CD8-positive, alpha-beta memory T cell (primary cell): Measurements from ENCODE around the gene MGAT3. TPM values are rescaled to one million over a fixed set of nuclear protein-coding genes. Genes with fewer than 3 reads are reported as not detected.

Source experiments
- CTCF ChIA-PET: fragments of 350-600 bp; sonication (Branson Sonifier 250); formaldehyde crosslinking; loops from one replicate; lab custom pipeline; 2021; ENCODE audit warnings: antibody characterized with exemption; lab: Charles Lee
- POLR2A ChIA-PET: fragments of 350-600 bp; sonication (Branson Sonifier 250); formaldehyde crosslinking; loops from one replicate; lab custom pipeline; 2021; ENCODE audit warnings: antibody characterized with exemption; lab: Charles Lee
- DNase-seq, 5 donors: peaks; one replicate each; pipeline versions ENCODE4 v3.0.0 to v3.0.0-alpha.2; 2020 to 2022; ENCODE audit warnings: mixed read lengths in 1 of 5
- H3K27ac ChIP-seq: one replicate; pipeline ENCODE4 v1.7.0; 2013; ENCODE audit warnings: low read depth, mild to moderate bottlenecking, low read length, moderate library complexity
- H3K27me3 ChIP-seq: 2 replicates; pipeline ENCODE4 v1.7.0; 2013; ENCODE audit warnings: low read length, mild to moderate bottlenecking; ENCODE audit not compliant: insufficient read depth, poor library complexity, severe bottlenecking
- H3K36me3 ChIP-seq: 2 replicates; pipeline ENCODE4 v1.7.0; 2013; ENCODE audit warnings: mild to moderate bottlenecking, low read length, moderate library complexity; ENCODE audit not compliant: insufficient read depth
- H3K4me1 ChIP-seq: 2 replicates; pipeline ENCODE4 v1.7.0; 2013; ENCODE audit warnings: mild to moderate bottlenecking, low read length, moderate library complexity; ENCODE audit not compliant: insufficient read depth
- H3K4me3 ChIP-seq: 2 replicates; pipeline ENCODE4 v1.7.0; 2013; ENCODE audit warnings: mild to moderate bottlenecking, low read length
- H3K9me3 ChIP-seq: 2 replicates; pipeline ENCODE4 v1.7.0; 2013; ENCODE audit warnings: mild to moderate bottlenecking, low read length
- H3K27ac Mint-ChIP-seq, 8 donors: one replicate each; pipeline ENCODE4 v1.8.0; 2020 to 2021; ENCODE audit warnings: mixed read lengths in 8 of 8, mild to moderate bottlenecking in 6 of 8, inconsistent platforms in 3 of 8, moderate library complexity in 3 of 8
- H3K27me3 Mint-ChIP-seq, 2 donors: one replicate each; pipeline ENCODE4 v1.8.0; 2020 to 2021; ENCODE audit warnings: mixed read lengths in 2 of 2, mild to moderate bottlenecking in 1 of 2, moderate library complexity in 1 of 2
- H3K36me3 Mint-ChIP-seq, 3 donors: one replicate each; pipeline ENCODE4 v1.8.0; 2020 to 2021; ENCODE audit warnings: mixed read lengths in 3 of 3, inconsistent platforms in 1 of 3, mild to moderate bottlenecking in 1 of 3
- H3K4me1 Mint-ChIP-seq, 3 donors: one replicate each; pipeline ENCODE4 v1.8.0; 2020 to 2021; ENCODE audit warnings: mixed read lengths in 3 of 3, inconsistent platforms in 1 of 3, mild to moderate bottlenecking in 1 of 3
- H3K4me3 Mint-ChIP-seq, 7 donors: one replicate each; pipeline ENCODE4 v1.8.0; 2020 to 2021; ENCODE audit warnings: mixed read lengths in 7 of 7, mild to moderate bottlenecking in 6 of 7, moderate library complexity in 4 of 7, inconsistent platforms in 2 of 7
- H3K9me3 Mint-ChIP-seq, 5 donors: one replicate each; pipeline ENCODE4 v1.8.0; 2020 to 2022; ENCODE audit warnings: mixed read lengths in 5 of 5, mild to moderate bottlenecking in 3 of 5, moderate library complexity in 2 of 5, inconsistent platforms in 1 of 5
- polyA plus RNA-seq: library from polyadenylated mRNA; unstranded; fragments of 300-500 nt; fragmentation: Illumina TruSeq; gene quantifications from one replicate; pipeline ENCODE4 v1.2.3, GENCODE V29; 2021
- total RNA-seq, 2 experiments: library from RNA; stranded (reverse); gene quantifications; one replicate each; pipeline ENCODE4 v1.2.3, GENCODE V29; 2021

The MGAT3 gene
- total and polyA plus RNA-seq, 3 experiments from 2014 or later = 0.03 to 0.37 (median 0.27) TPM

GRCh38 chr22:39508393-39508792 lies 51.6 kb downstream of the MGAT3 start:
- POLR2A ChIA-PET = interaction anchor here (0.7 kb wide), 1 partner anchor 14 kb away, joined by 3 read pairs; no protein-coding TSS in a partner anchor
- H3K27me3 Mint-ChIP-seq = peaks cover 0 to 2% of the 10 kb centered on the region in 2 donors
- H3K4me3 Mint-ChIP-seq = peak overlapping the region in 1 of 7 donors; percentile 71

GRCh38 chr22:39510529-39511149 lies 53.8 kb downstream of the MGAT3 start:
- Mint-ChIP-seq H3K27ac (no peak overlapping the region), H3K9me3 (no peaks in the 10 kb centered on the region), H3K36me3 (peaks cover 16 to 92% (median 16%) of the 10 kb centered on the region in 3 donors), H3K27me3 (peaks cover 0 to 2% of the 10 kb centered on the region in 2 donors), H3K4me1 (peaks cover 30 to 41% (median 36%) of the 10 kb centered on the region in 3 donors), H3K4me3 (no peak overlapping the region)
- H3K36me3 ChIP-seq = peaks cover 71% of the 10 kb centered on the region
- H3K4me3 ChIP-seq = no peak overlapping the region
- ChIA-PET CTCF (interaction anchor here (1.0 to 2.0 kb wide), 3 partner anchors 9 to 18 kb away, joined by 3 to 5 read pairs (median 3); partner anchors contain the start of gene ATF4), POLR2A (interaction anchor here (0.6 kb wide), 1 partner anchor 10 kb away, joined by 3 read pairs; the partner anchor contains the start of gene ATF4)
- no peak for DNase-seq
- no peaks in the 10 kb centered on the region for H3K27me3 ChIP-seq
- H3K27ac ChIP-seq = no peak overlapping the region
- no peaks in the 10 kb centered on the region for H3K4me1 ChIP-seq
- no peaks in the 10 kb centered on the region for H3K9me3 ChIP-seq

More at GRCh38 chr22:39508393-39508792, 51.6 kb downstream of the MGAT3 start:
- Mint-ChIP-seq H3K27ac (peak overlapping the region in 3 of 8 donors; percentile 49 to 82 (median 68)), H3K36me3 (peaks cover 14 to 87% (median 20%) of the 10 kb centered on the region in 3 donors), H3K4me1 (peaks cover 40 to 51% (median 44%) of the 10 kb centered on the region in 3 donors), H3K9me3 (no peaks in the 10 kb centered on the region)
- Histone ChIP-seq H3K27ac (no peak overlapping the region), H3K36me3 (peaks cover 67% of the 10 kb centered on the region), H3K9me3 (no peaks in the 10 kb centered on the region), H3K27me3 (no peaks in the 10 kb centered on the region), H3K4me1 (peaks cover 12% of the 10 kb centered on the region), H3K4me3 (no peak overlapping the region)
- CTCF ChIA-PET = no interaction called here
- no peak for DNase-seq

GRCh38 chr22:39511226-39511625 lies 54.4 kb downstream of the MGAT3 start:
- H3K27me3 Mint-ChIP-seq = peaks cover 0 to 2% of the 10 kb centered on the region in 2 donors
- H3K27me3 ChIP-seq = no peaks in the 10 kb centered on the region
- no peaks in the 10 kb centered on the region for H3K9me3 ChIP-seq
- no peak overlapping the region for H3K4me3 Mint-ChIP-seq
- H3K27ac ChIP-seq = no peak overlapping the region
- POLR2A ChIA-PET = interaction anchor here (0.6 kb wide), 1 partner anchor 9 kb away, joined by 3 read pairs; the partner anchor contains the start of gene ATF4
- DNase-seq = no peak
- H3K36me3 Mint-ChIP-seq = peaks cover 10 to 92% (median 17%) of the 10 kb centered on the region in 3 donors
- H3K4me3 ChIP-seq = no peak overlapping the region
- H3K4me1 Mint-ChIP-seq = peaks cover 24 to 35% (median 34%) of the 10 kb centered on the region in 3 donors
- H3K27ac Mint-ChIP-seq = no peak overlapping the region
- H3K9me3 Mint-ChIP-seq = no peaks in the 10 kb centered on the region
- H3K36me3 ChIP-seq = peaks cover 71% of the 10 kb centered on the region
- no peaks in the 10 kb centered on the region for H3K4me1 ChIP-seq
- CTCF ChIA-PET = interaction anchor here (1.0 to 1.1 kb wide), 2 partner anchors 13 to 18 kb away, joined by 3 read pairs; no protein-coding TSS in a partner anchor

GRCh38 chr22:39512026-39512425 lies 55.2 kb downstream of the MGAT3 start:
- Histone ChIP-seq H3K27me3 (no peaks in the 10 kb centered on the region), H3K9me3 (no peaks in the 10 kb centered on the region), H3K27ac (no peak overlapping the region), H3K4me3 (no peak overlapping the region), H3K4me1 (no peaks in the 10 kb centered on the region), H3K36me3 (peaks cover 69% of the 10 kb centered on the region)
- POLR2A ChIA-PET = interaction anchor here (0.7 kb wide), 1 partner anchor 8 kb away, joined by 3 read pairs; no protein-coding TSS in a partner anchor
- H3K27me3 Mint-ChIP-seq = no peaks in the 10 kb centered on the region
- H3K36me3 Mint-ChIP-seq = peaks cover 8 to 87% (median 14%) of the 10 kb centered on the region in 3 donors
- no peak overlapping the region for H3K4me3 Mint-ChIP-seq
- no peak overlapping the region for H3K27ac Mint-ChIP-seq
- CTCF ChIA-PET = interaction anchor here (3.4 to 7.1 kb wide), 2 partner anchors 16 to 17 kb away, joined by 24 to 51 read pairs; no protein-coding TSS in a partner anchor
- no peak for DNase-seq
- peaks cover 18 to 27% (median 27%) of the 10 kb centered on the region in 3 donors for H3K4me1 Mint-ChIP-seq
- no peaks in the 10 kb centered on the region for H3K9me3 Mint-ChIP-seq

- Mint-ChIP-seq H3K36me3 (peaks cover 4 to 76% (median 14%) of the 10 kb centered on the region in 3 donors), H3K9me3 (no peaks in the 10 kb centered on the region), H3K4me3 (no peak overlapping the region), H3K4me1 (peaks cover 14 to 22% (median 19%) of the 10 kb centered on the region in 3 donors), H3K27me3 (no peaks in the 10 kb centered on the region), H3K27ac (peak overlapping the region in 2 of 8 donors; percentile 50 to 56)
- Histone ChIP-seq H3K4me3 (no peak overlapping the region), H3K9me3 (no peaks in the 10 kb centered on the region), H3K4me1 (peaks cover under 1% of the 10 kb centered on the region), H3K27ac (no peak overlapping the region), H3K27me3 (no peaks in the 10 kb centered on the region), H3K36me3 (peaks cover 63% of the 10 kb centered on the region)
- CTCF ChIA-PET = interaction anchor here (1.1 to 7.1 kb wide), 4 partner anchors 9 to 115 kb away, joined by 6 to 51 read pairs (median 16); partner anchors contain the start of gene TAB1
- POLR2A ChIA-PET = no interaction called here
- no peak for DNase-seq
These were observed 57.0 kb downstream of the MGAT3 start for GRCh38 chr22:39513791-39514190.

GRCh38 chr22:39514373-39514973 lies 57.7 kb downstream of the MGAT3 start:
- no peaks in the 10 kb centered on the region for H3K9me3 Mint-ChIP-seq
- H3K4me3 Mint-ChIP-seq = peak overlapping the region in 1 of 7 donors; percentile 4
- peaks cover 58% of the 10 kb centered on the region for H3K36me3 ChIP-seq
- CTCF ChIA-PET = interaction anchor here (0.7 to 7.1 kb wide), 10 partner anchors 9 to 344 kb away, joined by 3 to 51 read pairs (median 6); partner anchors contain the start of genes MIEF1 and TAB1
- H3K9me3 ChIP-seq = no peaks in the 10 kb centered on the region
- no peak overlapping the region for H3K27ac ChIP-seq
- peaks cover 0 to 2% of the 10 kb centered on the region in 2 donors for H3K27me3 Mint-ChIP-seq
- no peak overlapping the region for H3K4me3 ChIP-seq
- peaks cover 17 to 26% (median 21%) of the 10 kb centered on the region in 3 donors for H3K4me1 Mint-ChIP-seq
- peaks cover 7% of the 10 kb centered on the region for H3K4me1 ChIP-seq
- peaks cover 4 to 73% (median 14%) of the 10 kb centered on the region in 3 donors for H3K36me3 Mint-ChIP-seq
- POLR2A ChIA-PET = no interaction called here
- no peaks in the 10 kb centered on the region for H3K27me3 ChIP-seq
- peak in 2 of 5 donors; percentile 42 to 65 for DNase-seq
- H3K27ac Mint-ChIP-seq = peak overlapping the region in 4 of 8 donors; percentile 25 to 58 (median 37)

GRCh38 chr22:39515266-39516050 lies 58.6 kb downstream of the MGAT3 start:
- Histone ChIP-seq H3K4me3 (no peak overlapping the region), H3K36me3 (peaks cover 52% of the 10 kb centered on the region), H3K27ac (no peak overlapping the region), H3K27me3 (no peaks in the 10 kb centered on the region), H3K4me1 (peaks cover 8% of the 10 kb centered on the region), H3K9me3 (no peaks in the 10 kb centered on the region)
- no peak for DNase-seq
- CTCF ChIA-PET = interaction anchor here (0.7 to 7.1 kb wide), 11 partner anchors 8 to 345 kb away, joined by 3 to 51 read pairs (median 5); partner anchors contain the start of gene TAB1
- H3K4me1 Mint-ChIP-seq = peaks cover 17 to 23% (median 22%) of the 10 kb centered on the region in 3 donors
- peak overlapping the region in 1 of 7 donors; percentile 64 for H3K4me3 Mint-ChIP-seq
- peak overlapping the region in 3 of 8 donors; percentile 6 to 79 (median 24) for H3K27ac Mint-ChIP-seq
- H3K27me3 Mint-ChIP-seq = peaks cover 0 to 9% of the 10 kb centered on the region in 2 donors
- POLR2A ChIA-PET = interaction anchor here (0.6 to 1.7 kb wide), 3 partner anchors 9 to 118 kb away, joined by 4 to 7 read pairs (median 6); partner anchors contain the start of gene MIEF1
- peaks cover 0 to 4% (median 3%) of the 10 kb centered on the region in 5 donors for H3K9me3 Mint-ChIP-seq
- peaks cover 0 to 70% (median 14%) of the 10 kb centered on the region in 3 donors for H3K36me3 Mint-ChIP-seq
